ENCODE results near the gene PRKD2. TPM values are rescaled to one million over a fixed set of nuclear protein-coding genes. Genes with fewer than 3 reads are reported as not detected.
"Not testable (repeated sequence)": the region's sequence is repeated elsewhere in the genome, so short reads cannot be mapped to it uniquely, and the experiment has no call there.

Gene PRKD2
- total RNA-seq (2022) = 98.3 and 110 TPM in 2 replicates
- Bru-seq, nascent RNA = percentile 67 among the genes with signal in this experiment
- BruChase-seq, experiment 1, labeled RNA remaining after a 6-hour chase = percentile 80 among the genes with signal in this experiment
- BruChase-seq, experiment 2, labeled RNA remaining after a 2-hour chase = percentile 78 among the genes with signal in this experiment
- long read RNA-seq, transcript PRKD2-201 (18 exons, 3,070 nt) = major isoform, 7 of 32 reads
- long read RNA-seq, partial matches to known transcripts = 15 of 32 reads
- long read RNA-seq, other reads (novel, unspliced or antisense) = 7 of 32 reads

- Mint-ChIP-seq H3K27ac (ENCODE audit: unreplicated experiment) (peak within 1 kb of the TSS; percentile 96), H3K36me3 (ENCODE audit: insufficient read depth, unreplicated experiment) (peaks cover 93% of the 10 kb centered on the region), H3K4me3 (ENCODE audit: low read depth, unreplicated experiment) (peak within 1 kb of the TSS; percentile 94), H3K9me3 (ENCODE audit: low read depth, unreplicated experiment) (no peaks in the 10 kb centered on the region), H3K27me3 (ENCODE audit: unreplicated experiment) (no peaks in the 10 kb centered on the region), H3K4me1 (ENCODE audit: low read depth, unreplicated experiment) (peaks cover 28% of the 10 kb centered on the region)
- CTCF ChIA-PET = interaction anchor here (0.6 to 1.5 kb wide), 4 partner anchors 26 to 948 kb away, joined by 3 to 16 read pairs (median 7); partner anchors contain the start of gene DACT3
- no TSS peak for BruUV-seq (replicated peaks)
- DNase-seq = peak; percentile 95
- intact Hi-C loops (cut with micrococcal nuclease; ENCODE audit: unreplicated experiment) = no loop called here
- TF ChIP-seq CTCF (IDR thresholded peaks at IDR 0.05; ENCODE audit: unreplicated experiment) = no peak
Measured at GRCh38 chr19:46717034-46717715, at the start of gene PRKD2. TSS of gene PRKD2 (minus strand) at chr19:46717114. CDS start at chr19:46716370, 744 bp downstream.

- Mint-ChIP-seq H3K27ac (ENCODE audit: unreplicated experiment) (no peak overlapping the region), H3K4me1 (ENCODE audit: low read depth, unreplicated experiment) (peaks cover 20% of the 10 kb centered on the region), H3K36me3 (ENCODE audit: insufficient read depth, unreplicated experiment) (no peaks in the 10 kb centered on the region), H3K27me3 (ENCODE audit: unreplicated experiment) (no peaks in the 10 kb centered on the region), H3K4me3 (ENCODE audit: low read depth, unreplicated experiment) (no peak overlapping the region), H3K9me3 (ENCODE audit: low read depth, unreplicated experiment) (no peaks in the 10 kb centered on the region)
- CTCF ChIA-PET = interaction anchor here (0.7 to 1.9 kb wide), 9 partner anchors 11 to 126 kb away, joined by 3 to 14 read pairs (median 4); partner anchors contain the start of genes FKRP and SLC1A5
- BruUV-seq (replicated peaks) = no TSS peak
- no peak for TF ChIP-seq CTCF (IDR thresholded peaks at IDR 0.05; ENCODE audit: unreplicated experiment)
- intact Hi-C loops (cut with micrococcal nuclease; ENCODE audit: unreplicated experiment) = no loop called here
- DNase-seq = peak; percentile 68
Measured at GRCh38 chr19:46764817-46765291, 47.9 kb upstream of the PRKD2 start.

GRCh38 chr19:46762245-46762890 lies 45.5 kb upstream of the PRKD2 start:
- peaks cover 10% of the 10 kb centered on the region for H3K4me1 Mint-ChIP-seq (ENCODE audit: low read depth, unreplicated experiment)
- no peaks in the 10 kb centered on the region for H3K9me3 Mint-ChIP-seq (ENCODE audit: low read depth, unreplicated experiment)
- no peak for TF ChIP-seq CTCF (IDR thresholded peaks at IDR 0.05; ENCODE audit: unreplicated experiment)
- peaks cover 5% of the 10 kb centered on the region for H3K36me3 Mint-ChIP-seq (ENCODE audit: insufficient read depth, unreplicated experiment)
- H3K27me3 Mint-ChIP-seq (ENCODE audit: unreplicated experiment) = no peaks in the 10 kb centered on the region
- no TSS peak for BruUV-seq (replicated peaks)
- intact Hi-C loops (cut with micrococcal nuclease; ENCODE audit: unreplicated experiment) = no loop called here
- no peak overlapping the region for H3K4me3 Mint-ChIP-seq (ENCODE audit: low read depth, unreplicated experiment)
- DNase-seq = no peak
- no peak overlapping the region for H3K27ac Mint-ChIP-seq (ENCODE audit: unreplicated experiment)
- CTCF ChIA-PET = no interaction called here

GRCh38 chr19:46761418-46761831 lies 44.5 kb upstream of the PRKD2 start:
- no peak overlapping the region for H3K27ac Mint-ChIP-seq (ENCODE audit: unreplicated experiment)
- peaks cover 10% of the 10 kb centered on the region for H3K4me1 Mint-ChIP-seq (ENCODE audit: low read depth, unreplicated experiment)
- H3K36me3 Mint-ChIP-seq (ENCODE audit: insufficient read depth, unreplicated experiment) = peaks cover 13% of the 10 kb centered on the region
- no peak for TF ChIP-seq CTCF (IDR thresholded peaks at IDR 0.05; ENCODE audit: unreplicated experiment)
- H3K9me3 Mint-ChIP-seq (ENCODE audit: low read depth, unreplicated experiment) = no peaks in the 10 kb centered on the region
- intact Hi-C loops (cut with micrococcal nuclease; ENCODE audit: unreplicated experiment) = no loop called here
- no peak overlapping the region for H3K4me3 Mint-ChIP-seq (ENCODE audit: low read depth, unreplicated experiment)
- H3K27me3 Mint-ChIP-seq (ENCODE audit: unreplicated experiment) = no peaks in the 10 kb centered on the region
- no TSS peak for BruUV-seq (replicated peaks)
- no peak for DNase-seq
- CTCF ChIA-PET = no interaction called here

- H3K27me3 Mint-ChIP-seq (ENCODE audit: unreplicated experiment); DNase-seq; BruUV-seq (replicated peaks); intact Hi-C loops (cut with micrococcal nuclease; ENCODE audit: unreplicated experiment); H3K9me3 Mint-ChIP-seq (ENCODE audit: low read depth, unreplicated experiment); H3K4me1 Mint-ChIP-seq (ENCODE audit: low read depth, unreplicated experiment); H3K4me3 Mint-ChIP-seq (ENCODE audit: low read depth, unreplicated experiment); H3K27ac Mint-ChIP-seq (ENCODE audit: unreplicated experiment): not testable (repeated sequence)
- H3K36me3 Mint-ChIP-seq (ENCODE audit: insufficient read depth, unreplicated experiment) = peaks cover 13% of the 10 kb centered on the region
- CTCF ChIA-PET = interaction anchor here (1.2 kb wide), 1 partner anchor 9 kb away, joined by 3 read pairs; no protein-coding TSS in a partner anchor
Measured at GRCh38 chr19:46760897-46761296, 44.0 kb upstream of the PRKD2 start.

Data from Calu3 (cell line).